Non-pigmented ciliary epithelial cell (primary cell): ENCODE results near the gene AHRR.

Source experiments
- DNase-seq: peaks from one replicate; pipeline ENCODE4 v3.0.0-alpha.2; 2010; ENCODE audit warnings: low read depth

Gene AHRR

GRCh38 chr5:430214-430925 is 108.9 kb downstream of the AHRR start:
- DNase-seq: no peak

GRCh38 chr5:431001-431710 is 109.6 kb downstream of the AHRR start:
- DNase-seq: no peak

- no peak for DNase-seq
Observed at GRCh38 chr5:431711-432050, 110.2 kb downstream of the AHRR start.

- no peak for DNase-seq
Observed at GRCh38 chr5:432201-432927, 110.8 kb downstream of the AHRR start.

GRCh38 chr5:432928-433791 is 111.6 kb downstream of the AHRR start:
- DNase-seq: no peak

GRCh38 chr5:433836-434235 is 112.3 kb downstream of the AHRR start:
- DNase-seq: no peak

- no peak for DNase-seq
Observed at GRCh38 chr5:434443-435146, 113.1 kb downstream of the AHRR start.

- DNase-seq: no peak
Observed at GRCh38 chr5:435156-435790, 113.8 kb downstream of the AHRR start.

- no peak for DNase-seq
Observed at GRCh38 chr5:435961-436640, 114.6 kb downstream of the AHRR start.

GRCh38 chr5:436641-436975 is 115.1 kb downstream of the AHRR start:
- DNase-seq: no peak

- no peak for DNase-seq
Observed at GRCh38 chr5:437281-437771, 115.8 kb downstream of the AHRR start.

GRCh38 chr5:438481-438981 is 117.0 kb downstream of the AHRR start:
- no peak for DNase-seq

- no peak for DNase-seq
Observed at GRCh38 chr5:439181-439580, 117.7 kb downstream of the AHRR start.

- DNase-seq: no peak
Observed at GRCh38 chr5:439636-440035, 118.1 kb downstream of the AHRR start.

- no peak for DNase-seq
Observed at GRCh38 chr5:440401-441201, 119.1 kb downstream of the AHRR start.

- no peak for DNase-seq
Observed at GRCh38 chr5:441996-442334, 120.5 kb downstream of the AHRR start.

GRCh38 chr5:442335-443238 is 121.1 kb downstream of the AHRR start, which contains the start of gene EXOC3:
Gene EXOC3, plus strand, starts transcription at chr5:443176. Its CDS starts 3,030 bp downstream, at chr5:446206.
- DNase-seq: no peak
